HG03442 (cell line): ENCODE measurements around the gene MCM9.

ENCODE experiments used
- ATAC-seq: cut with Tn5 transposase; IDR thresholded peaks from one replicate; pipeline ENCODE4 v1.9.1; 2021; ENCODE audit warnings: mild to moderate bottlenecking, moderate library complexity; ENCODE audit not compliant: unreplicated experiment

MCM9 gene

DNA sequence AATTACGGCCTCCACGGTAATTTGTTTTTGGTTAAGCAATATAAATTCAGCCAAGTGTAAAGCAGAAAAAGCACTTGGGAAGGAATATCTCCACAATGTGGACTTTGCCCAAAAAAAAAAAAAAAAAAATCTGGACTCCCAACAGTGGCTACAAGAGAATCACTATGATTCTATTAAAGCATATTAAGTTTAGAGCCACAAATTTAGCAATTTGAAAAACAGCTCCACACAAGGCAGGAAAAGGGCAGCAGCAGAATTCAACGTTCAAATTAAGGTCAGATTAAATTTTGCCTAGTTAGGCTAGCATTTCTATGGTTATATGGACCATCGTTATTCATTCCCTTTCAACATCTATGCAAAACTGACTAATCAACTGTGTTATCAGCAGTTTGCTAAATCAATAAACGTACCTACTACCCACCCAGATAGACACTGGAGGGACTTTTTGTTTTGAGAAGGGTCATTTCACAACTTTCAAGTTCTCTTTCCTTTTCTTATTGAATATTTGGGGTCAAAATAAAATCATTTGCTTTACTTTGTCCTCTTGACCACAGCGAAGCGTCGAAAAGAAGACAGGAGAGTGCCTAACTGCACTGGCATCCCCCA, 1.0 kb downstream of the MCM9 start:
- no peak for ATAC-seq

DNA sequence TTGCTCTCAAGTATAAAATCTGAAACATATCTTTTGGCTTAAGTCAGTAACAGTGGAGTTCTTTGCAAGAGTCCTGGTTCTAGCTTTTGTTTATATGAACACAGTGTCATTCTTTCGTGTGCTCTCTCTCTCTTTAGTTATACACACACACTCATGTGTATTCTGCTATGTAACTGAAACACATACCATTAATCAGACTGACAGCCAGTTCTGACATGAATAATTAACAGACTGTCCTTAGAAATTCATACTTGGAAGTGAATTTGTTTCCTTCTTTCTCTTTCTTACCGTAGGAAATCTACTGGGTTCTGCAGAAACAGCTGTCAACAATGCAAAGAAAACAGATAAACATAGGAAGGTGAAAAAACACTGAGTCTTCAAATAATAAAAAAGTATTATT, 2.5 kb downstream of the MCM9 start:
- ATAC-seq: no peak

DNA sequence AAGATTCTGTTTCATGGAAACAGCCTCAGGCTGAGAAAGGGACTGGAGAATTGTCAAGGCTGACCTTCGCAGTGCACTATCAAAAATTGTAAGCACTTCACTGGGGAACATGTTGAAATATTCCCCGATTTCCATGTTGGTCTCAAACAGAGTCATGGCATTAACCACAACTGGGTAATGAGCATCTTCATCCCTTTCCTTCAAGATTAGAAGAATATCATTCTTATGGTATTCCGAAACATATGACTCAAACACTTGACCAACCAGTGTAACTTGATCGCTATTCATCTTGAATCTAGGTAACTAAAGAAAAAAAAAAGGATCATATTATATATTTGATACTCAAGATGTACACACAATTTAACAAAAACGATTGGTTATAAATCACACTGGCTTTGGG, 3.5 kb downstream of the MCM9 start:
- ATAC-seq: no peak

DNA sequence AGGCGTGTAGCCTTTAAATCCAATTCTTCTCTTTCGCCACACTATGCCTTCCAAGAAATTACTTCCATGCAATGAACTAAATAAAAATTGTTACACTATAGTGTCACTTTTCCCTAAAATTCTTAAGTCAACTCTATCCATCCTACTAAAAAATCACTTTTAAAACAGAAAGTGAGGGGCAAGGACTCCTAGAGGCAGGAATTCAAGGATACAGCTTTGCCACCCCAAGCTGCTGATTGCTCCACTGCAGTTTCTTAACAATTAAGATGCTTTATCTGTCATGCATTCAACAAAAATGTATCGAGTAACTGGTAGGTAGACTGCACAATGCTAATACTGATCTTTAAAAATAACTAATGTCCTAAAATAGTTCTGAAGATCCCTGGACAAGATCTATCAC, 4.3 kb downstream of the MCM9 start:
- ATAC-seq: no peak

DNA sequence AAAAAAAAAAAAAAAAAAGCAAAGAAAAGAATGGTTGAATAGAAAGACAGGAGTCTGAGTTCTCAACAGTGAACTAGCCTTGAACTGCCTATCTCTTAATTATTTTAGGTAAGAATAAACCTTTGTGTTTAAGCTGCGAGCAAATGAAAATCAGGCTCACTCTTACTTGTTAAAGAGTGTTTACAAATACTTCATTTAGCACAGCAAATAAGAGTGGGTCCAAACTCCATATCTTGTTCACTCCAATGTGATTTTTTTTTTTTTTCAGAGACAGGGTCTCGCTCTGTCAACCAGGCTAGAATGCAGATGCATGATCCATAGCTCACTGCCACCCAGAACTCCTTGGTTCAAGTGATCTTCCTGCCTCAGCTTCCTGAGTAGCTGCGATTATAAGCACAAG, 11.9 kb downstream of the MCM9 start:
- no peak for ATAC-seq

DNA sequence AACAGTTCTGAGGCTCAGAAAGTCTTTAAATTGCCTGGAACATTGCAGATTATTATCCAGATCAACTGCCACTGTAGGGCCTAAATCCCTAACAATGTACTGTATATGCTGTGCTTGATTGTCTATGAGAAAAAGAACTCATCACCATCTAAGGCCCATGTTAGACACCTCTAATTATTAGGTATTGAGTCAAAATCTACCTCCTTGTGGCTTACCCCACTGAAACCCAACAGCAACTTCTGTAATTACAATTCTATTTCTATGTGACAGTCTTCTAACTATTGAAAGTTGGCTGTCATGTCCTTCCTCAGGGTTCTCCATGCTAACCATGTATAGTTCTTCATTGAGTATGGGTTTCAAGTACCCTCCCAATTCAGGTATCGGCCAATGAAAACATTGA, 13.9 kb downstream of the MCM9 start:
- ATAC-seq: peak; percentile 67

DNA sequence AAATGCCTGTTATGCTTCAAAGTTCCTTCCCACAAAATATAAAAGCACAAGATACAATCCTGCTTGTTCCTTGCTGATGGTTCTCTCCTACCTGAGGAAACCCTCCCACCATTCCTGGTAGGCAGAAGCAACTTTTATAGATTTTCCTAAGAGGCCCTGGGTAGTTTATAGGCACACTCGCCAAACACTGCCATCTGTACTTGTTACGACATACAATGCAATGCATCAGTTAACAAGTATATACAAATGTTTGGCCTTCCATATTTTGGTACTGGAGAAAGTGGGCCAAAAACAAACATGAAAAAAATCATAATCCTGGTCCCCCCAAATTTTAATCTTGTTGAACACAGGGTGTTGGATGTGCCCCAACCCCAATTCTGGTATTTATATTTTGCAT, 16.6 kb downstream of the MCM9 start:
- no peak for ATAC-seq

DNA sequence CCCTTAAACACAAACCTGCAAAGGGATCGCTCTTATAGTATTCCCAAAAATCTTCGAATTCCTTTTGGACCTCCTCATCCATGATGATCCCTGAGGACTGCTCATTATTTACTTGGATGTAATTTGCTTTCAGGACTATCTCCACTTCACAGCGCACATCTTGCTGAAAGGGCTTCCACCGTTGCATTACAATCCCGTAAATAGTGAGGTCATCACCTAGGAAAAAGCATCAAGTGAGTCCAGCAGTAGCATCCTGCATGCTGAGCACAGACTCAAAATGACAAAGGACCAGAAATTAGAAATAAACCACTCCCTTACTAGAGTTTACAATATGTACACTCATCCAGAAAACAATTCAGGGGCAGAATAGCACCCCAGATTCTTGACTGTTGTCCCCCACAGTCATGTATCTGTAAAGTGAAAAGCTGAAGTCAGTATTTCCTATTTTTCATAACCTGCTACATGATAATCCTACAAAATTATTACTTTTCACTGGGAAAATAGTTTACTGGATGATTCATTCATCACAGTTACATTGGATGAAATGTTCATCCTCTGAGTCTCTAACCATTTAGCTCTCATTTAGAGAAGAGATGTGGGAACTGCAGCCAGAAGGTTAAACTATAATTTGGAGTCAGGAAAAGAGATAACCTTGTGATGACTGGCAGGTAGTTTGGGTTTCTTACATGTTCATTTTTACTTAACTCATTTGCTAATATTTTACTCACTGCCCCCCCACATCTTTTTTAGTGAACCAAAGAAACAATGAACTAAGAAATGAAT, 17.2 kb downstream of the MCM9 start:
- ATAC-seq: no peak

DNA sequence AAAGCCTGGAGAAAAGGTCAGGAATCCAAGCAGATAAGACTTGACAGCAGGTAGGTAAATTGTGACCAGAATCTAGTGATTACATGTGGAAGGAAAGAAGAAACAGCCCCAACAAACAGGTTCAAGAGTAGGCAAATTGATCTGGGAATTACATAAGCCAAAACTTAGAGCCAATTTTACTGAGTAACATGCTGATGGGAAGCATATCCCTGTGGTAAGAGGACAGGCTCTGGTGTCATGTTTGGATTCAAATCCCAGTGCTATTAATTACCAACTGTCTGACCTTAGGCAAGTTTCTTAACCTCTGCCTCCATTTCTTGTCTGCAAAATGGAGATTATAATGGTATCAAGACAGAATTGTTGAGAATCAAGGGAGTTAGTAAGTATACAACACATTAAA, 20.4 kb downstream of the MCM9 start:
- ATAC-seq: no peak

DNA sequence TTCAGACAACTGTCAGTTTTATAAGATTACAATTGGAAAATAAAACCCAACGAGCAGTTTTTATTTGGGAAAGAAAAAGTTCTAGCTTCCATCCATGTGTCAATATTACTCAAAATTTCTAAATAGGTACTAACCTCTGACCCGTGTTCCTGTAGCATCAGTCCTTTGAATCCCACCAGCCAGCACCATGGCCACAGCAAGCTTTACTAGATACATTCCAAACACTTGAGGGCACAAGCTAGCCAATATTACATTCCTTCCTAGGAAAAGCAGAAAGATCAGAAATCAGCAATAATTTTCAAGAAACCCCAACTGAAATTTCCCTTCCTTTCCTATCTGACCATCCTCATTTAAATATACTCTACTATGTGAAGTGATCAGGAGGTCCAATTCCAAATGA, 21.8 kb downstream of the MCM9 start:
- no peak for ATAC-seq

DNA sequence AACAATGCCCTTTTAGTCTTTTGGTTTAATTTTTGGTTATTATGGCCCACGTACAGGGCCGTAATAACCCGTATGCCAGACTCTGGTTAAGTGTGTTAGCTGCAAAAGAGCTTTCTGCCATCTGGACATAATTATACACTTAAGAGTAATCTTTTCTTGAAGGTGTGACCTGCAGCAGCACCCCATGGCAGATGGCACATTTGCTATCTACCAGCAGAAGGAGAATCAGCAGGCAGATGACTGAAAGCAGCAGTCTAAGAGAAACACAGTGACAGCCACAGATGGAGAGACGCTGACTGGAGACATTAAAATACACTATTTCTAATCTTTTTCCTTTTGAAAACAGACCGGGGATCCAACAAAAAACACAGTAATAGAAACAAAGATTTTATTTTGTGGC, 22.3 kb downstream of the MCM9 start:
- no peak for ATAC-seq

DNA sequence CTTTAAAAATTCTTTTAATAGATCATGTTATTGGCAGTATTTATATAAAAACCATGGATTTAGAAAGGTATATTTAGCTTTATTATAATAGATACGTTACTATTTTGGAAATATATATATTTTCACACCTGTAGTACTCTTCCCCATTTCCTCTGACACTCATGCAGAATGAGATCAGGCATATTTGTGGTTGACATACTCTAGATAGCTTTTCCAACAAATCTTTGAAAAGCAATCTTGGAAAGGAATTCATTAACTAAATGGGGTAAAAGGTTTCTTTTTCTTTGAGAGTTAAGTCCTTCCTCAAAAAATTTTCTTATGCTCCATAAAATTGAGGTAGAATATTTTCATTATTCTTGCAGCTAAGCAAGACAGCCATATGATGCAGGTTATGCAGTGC, 26.5 kb downstream of the MCM9 start:
- ATAC-seq: no peak

DNA sequence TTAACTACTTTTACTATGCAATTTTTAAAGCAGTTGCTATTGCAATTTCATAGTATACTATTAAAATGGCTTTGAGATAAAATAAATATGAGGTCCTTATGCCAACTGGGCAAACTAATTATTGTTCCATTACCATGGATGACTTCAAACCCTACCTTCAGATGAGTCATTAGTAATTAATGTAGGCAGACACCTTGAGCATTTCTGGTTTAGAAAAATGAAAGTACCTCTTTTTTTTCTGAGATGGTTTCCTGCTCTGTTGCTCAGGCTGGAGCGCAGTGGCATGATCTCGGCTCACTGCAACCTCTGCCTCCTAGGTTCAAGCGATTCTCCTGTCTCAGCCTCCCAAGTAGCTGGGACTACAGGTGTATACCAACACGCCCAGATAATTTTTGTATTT, 29.1 kb downstream of the MCM9 start:
- no peak for ATAC-seq

DNA sequence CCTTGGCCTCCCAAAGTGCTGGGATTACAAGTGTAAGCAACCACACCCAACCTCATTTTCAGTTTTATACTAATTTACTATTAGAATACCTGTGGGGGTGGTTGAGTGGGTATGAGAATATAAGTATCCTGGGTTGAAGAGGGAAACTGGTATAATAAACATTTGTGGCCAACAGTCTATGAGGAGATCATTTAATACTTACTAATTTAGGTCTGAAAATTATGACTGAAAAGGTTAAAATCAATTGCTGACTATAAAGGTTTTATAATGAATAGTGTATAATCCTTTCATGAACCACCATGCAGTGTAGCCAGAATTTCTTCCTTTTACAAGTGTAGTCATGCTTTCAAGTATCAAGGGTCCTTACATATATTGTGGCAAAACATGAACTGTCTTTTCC, 29.9 kb downstream of the MCM9 start:
- no peak for ATAC-seq

DNA sequence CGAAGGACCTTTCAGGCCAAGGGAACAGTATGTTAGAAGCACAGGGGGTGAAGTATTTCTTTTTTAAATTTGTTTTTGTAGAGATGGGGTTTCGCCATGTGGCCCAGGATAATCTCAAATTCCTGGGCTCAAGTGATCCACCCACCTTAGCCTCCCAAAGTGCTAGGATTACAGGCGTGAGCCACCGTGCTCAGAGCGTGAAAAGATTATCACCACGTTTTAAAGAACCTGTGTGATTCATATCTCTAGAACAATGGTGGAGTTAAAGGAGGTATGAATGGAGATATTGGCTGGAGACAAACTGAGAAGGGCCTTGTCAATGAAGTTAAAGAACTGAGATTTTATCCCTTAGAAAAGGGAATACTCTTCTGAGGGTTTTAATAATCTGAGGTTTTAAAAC, 31.3 kb downstream of the MCM9 start:
- ATAC-seq: no peak

DNA sequence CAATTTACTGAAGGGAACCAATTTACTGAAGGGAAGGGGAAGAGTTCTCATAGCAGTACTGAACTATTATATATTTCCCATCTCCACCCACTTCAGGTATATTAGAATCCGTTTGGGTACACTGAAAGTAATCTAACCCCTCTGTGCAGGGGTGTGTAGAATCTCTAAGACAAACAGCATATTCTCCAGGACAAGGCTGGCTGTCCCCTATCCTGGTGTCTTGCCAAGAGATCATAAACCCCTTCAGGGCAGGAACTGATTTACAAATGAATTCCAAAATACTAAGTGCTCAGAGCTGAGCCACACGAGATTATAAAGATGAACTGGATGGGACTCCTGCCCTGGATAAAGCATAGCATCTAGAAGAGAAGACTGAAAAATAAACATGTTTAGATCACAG, 31.8 kb downstream of the MCM9 start:
- ATAC-seq: no peak

DNA sequence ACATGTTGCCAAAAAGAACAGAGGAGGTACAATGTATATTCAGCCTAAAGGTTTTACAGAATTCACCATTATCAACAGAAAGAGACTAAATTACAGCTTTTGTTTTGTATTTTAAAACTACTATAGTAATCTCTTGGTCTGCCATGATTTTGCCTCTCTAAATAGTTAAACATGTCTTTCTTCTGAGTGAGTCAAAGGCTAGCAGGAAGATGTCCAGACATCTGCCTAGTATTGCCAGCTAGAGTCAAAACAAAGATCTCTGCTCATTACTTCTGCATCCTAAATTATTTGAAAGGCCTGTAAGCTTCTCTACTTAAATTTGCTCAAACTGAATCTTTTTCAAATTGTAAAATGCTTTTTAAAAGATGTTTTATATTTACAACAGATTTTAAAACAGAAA, 32.2 kb downstream of the MCM9 start:
- no peak for ATAC-seq

DNA sequence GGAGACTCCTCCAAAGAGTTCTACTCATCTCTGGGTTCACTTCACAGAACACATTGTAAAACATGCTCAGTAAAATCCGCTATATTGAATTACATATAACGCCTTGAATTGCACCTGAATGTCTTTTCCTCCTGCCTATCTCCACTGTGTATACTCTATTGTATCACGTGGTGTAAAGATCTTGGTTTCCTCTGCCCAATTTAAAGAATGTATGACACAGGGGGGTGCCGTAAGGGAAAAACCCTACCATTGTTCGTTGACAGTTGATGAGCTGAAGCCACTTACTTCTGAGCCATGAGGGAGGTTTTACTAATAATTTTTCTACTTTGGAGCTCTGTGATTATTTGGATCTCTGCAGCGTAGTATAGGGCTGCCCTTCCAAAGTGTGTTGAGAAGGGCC, 35.0 kb downstream of the MCM9 start:
- ATAC-seq: no peak

DNA sequence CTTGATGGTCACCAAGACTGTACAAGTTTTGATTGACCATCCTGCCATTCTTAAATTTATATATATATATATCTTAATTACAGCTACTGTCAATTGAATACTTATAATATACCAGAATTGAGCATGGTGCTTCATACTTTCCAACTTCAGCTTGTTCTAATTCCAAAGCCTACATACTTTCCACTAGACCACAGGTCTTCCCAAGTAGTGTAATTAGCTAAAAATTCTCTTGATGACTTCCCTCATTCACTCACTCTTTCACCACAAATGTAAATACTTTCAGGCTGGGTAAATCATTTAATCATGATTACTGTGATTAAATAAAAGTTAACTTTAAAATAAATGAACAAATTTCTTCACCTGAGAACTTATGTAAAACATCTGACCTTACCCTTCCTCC, 37.6 kb downstream of the MCM9 start:
- no peak for ATAC-seq

DNA sequence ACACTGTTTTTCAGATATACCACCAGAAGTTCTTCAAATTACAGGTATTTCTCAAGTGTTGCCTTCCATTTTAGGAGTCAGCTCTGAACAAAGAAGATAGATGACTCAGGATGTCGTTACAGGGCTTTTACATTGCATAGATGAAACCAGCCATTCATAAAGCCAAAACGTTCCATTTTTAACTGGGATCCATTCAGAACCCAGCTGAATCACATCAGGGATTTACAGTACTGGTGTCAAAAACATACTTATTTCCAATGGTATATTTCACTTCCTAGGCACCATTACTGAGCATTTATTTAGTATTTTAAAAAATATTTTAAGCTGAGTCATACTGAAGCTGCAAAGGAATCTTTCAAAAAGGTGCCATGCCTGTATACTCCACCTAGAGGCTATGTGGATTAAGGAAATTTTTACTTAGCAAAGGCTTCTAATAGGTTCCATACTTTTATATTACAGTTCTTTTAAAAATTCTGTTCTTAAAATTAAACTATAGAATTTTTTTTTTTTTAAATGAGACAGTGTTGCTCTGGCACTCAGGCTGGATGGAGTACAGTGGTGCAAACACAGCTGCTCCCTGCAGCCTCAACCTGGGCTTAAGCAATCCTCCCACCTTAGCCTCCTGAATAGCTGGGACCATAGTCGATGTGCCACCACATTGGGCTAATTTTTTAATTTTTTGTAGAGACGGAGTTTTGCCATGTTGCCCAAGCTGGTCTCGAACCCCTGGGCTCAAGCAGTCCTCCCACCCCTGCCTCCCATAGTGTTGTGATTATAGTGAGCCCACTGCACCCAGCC, 38.4 kb downstream of the MCM9 start:
- ATAC-seq: peak; percentile 26

DNA sequence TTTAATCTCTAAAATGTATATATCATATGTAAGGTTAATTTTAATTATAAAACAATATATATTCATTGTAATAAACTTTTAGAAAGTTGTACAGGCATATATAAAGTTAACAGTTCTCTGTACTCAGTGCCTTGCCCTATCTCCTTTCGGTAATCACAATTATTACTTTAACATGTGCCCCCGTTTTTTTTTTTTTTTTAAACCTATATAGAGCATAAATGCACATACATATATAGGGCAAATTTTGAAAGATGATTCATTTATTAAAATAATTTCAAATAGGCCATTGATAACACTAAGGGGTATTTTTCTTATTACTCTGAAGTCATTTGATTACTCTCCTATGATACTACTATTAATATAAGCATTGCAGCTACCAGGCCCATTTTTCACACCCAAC, 39.1 kb downstream of the MCM9 start:
- ATAC-seq: no peak

DNA sequence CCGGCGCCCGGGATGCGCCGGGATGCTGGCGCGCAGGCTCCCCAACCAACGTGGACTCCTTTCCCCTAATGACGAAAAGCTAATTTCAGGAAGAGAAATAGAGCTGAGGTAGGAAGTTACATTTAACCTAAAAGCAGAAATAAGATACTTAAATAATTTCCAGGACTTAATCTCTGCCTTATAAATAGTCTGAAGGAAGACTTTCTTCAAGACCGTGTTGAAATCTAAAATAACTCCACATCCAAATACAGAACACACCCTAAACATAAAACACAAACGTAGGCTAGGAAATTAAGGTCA, 39.7 kb downstream of the MCM9 start:
- no peak for ATAC-seq
